HG03469 (cell line): ENCODE data around the gene ZNF587.
"Not testable (repeated sequence)": the region's sequence is repeated elsewhere in the genome, so short reads cannot be mapped to it uniquely, and the experiment has no call there.

Experiments
- ATAC-seq: cut with Tn5 transposase; IDR thresholded peaks from one replicate; pipeline ENCODE4 v1.9.1; 2021; ENCODE audit warnings: mild to moderate bottlenecking, moderate library complexity, moderate number of reproducible peaks; ENCODE audit not compliant: unreplicated experiment

The ZNF587 gene

GRCh38 chr19:57849666-57850473 is at the start of gene ZNF587:
Gene ZNF587, plus strand, starts transcription at chr19:57849859. Its CDS starts 180 bp downstream, at chr19:57850039.
- ATAC-seq: peak; percentile 87

GRCh38 chr19:57800696-57801095 is 49.0 kb upstream of the ZNF587 start:
- ATAC-seq: no peak

GRCh38 chr19:57802269-57802668 is 47.4 kb upstream of the ZNF587 start:
- ATAC-seq: no peak

GRCh38 chr19:57803265-57803593 is 46.4 kb upstream of the ZNF587 start:
- no peak for ATAC-seq

- no peak for ATAC-seq
These were observed 45.9 kb upstream of the ZNF587 start for GRCh38 chr19:57803594-57804325.

GRCh38 chr19:57807541-57807940 is 42.1 kb upstream of the ZNF587 start:
- no peak for ATAC-seq

GRCh38 chr19:57810410-57811295 is 39.0 kb upstream of the ZNF587 start:
- not testable (repeated sequence) for ATAC-seq

GRCh38 chr19:57812226-57812625 is 37.4 kb upstream of the ZNF587 start:
- ATAC-seq: no peak

GRCh38 chr19:57812975-57813820 is 36.5 kb upstream of the ZNF587 start:
- ATAC-seq: not testable (repeated sequence)

GRCh38 chr19:57813919-57814504 is 35.6 kb upstream of the ZNF587 start:
- no peak for ATAC-seq

- peak; percentile 45 for ATAC-seq
These were observed 35.0 kb upstream of the ZNF587 start, which contains the start of gene ZNF552 for GRCh38 chr19:57814505-57815246. Gene ZNF552, minus strand, starts transcription at chr19:57814913. Its CDS starts 170 bp downstream, at chr19:57814743.

GRCh38 chr19:57815247-57816075 is 34.2 kb upstream of the ZNF587 start:
- ATAC-seq: no peak

- ATAC-seq: no peak
These were observed 33.0 kb upstream of the ZNF587 start for GRCh38 chr19:57816652-57817051.

- no peak for ATAC-seq
These were observed 31.7 kb upstream of the ZNF587 start for GRCh38 chr19:57817976-57818375.

- ATAC-seq: no peak
These were observed 31.3 kb upstream of the ZNF587 start for GRCh38 chr19:57818378-57818777.

GRCh38 chr19:57819475-57820148 is 30.0 kb upstream of the ZNF587 start:
- peak; percentile 76 for ATAC-seq

- ATAC-seq: no peak
These were observed 29.1 kb upstream of the ZNF587 start for GRCh38 chr19:57820599-57820998.

GRCh38 chr19:57821095-57821494 is 28.6 kb upstream of the ZNF587 start:
- ATAC-seq: not testable (repeated sequence)
